SKM-1 treated with dmso at 0.1 percent for 144 hours (cell line): Measurements from ENCODE around the gene KRT4.

Experiments
- DNase-seq: peaks from one replicate; lab custom pipeline; 2025; ENCODE audit not compliant: unreplicated experiment; lab: John Stamatoyannopoulos, UW

The KRT4 gene

GRCh38 chr12:52822771-52823510 is 9.0 kb upstream of the KRT4 start:
- DNase-seq: no peak

GRCh38 chr12:52821826-52822660 is 8.1 kb upstream of the KRT4 start:
- no peak for DNase-seq

GRCh38 chr12:52821071-52821730 is 7.3 kb upstream of the KRT4 start:
- DNase-seq: no peak

GRCh38 chr12:52820521-52820920 is 6.6 kb upstream of the KRT4 start:
- DNase-seq: no peak

DNA sequence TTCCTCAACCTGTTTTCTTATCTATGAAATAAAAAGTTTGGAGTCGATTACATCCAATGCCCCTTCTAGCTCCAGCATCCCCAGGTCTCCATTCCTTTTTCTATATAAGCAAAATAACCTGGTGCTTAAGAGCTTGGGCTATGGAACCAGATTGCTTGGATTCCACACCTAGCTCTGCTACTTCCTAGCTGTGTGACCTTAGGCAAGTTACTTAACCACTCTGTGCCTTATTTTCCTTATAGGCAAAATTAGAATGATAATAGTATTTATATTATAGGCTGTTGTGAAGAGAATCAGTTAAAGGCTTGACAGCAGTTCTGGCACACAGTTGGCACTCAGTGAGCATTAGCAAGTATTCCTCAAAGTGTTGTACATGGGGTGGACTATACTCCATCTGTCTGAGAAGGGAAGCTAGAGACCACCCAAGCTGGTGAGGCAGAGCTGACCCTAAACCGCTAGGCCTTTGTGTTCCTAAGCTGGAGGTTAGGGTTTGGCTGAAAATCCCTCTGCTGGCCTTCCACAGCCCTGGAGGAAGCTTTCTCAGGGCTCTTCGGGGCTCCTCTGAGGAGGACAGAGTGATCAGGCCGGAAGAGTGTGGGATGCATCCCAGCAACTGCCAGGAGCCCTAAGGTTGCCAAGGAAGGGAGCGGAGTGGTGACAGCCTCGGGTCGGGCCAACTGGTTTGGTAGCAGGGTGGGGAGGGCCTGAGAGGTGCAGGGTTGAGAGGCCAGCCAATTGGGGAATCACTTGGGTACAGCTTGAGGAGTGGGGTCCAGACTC is 6.0 kb upstream of the KRT4 start:
- DNase-seq: no peak

DNA sequence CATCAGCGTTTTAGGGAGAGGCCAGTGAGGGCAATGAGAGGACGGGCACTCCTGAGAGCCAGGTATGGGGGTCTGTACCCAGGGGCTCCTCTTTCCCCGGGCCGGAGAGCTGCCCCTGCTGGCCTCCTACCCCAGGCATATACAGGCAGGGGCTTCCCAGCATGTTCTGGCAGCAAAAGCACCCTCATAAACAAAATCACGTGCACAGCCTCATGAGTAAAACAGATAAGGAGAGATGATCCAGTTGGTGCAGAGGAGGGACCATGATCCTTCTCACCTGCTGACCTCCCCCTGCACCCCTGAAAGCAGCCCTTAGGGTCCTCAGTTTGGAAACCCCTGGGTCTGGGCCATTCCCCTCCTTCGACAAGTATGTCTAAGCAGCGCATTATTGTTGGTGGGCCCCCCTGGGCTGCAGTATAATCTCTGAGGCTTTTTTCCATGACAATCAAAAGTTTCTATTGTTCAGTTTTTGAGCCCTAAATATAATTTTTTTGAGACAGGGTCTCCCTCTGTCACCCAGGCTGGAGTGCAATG is 5.0 kb upstream of the KRT4 start:
- DNase-seq: no peak

GRCh38 chr12:52818388-52818787 is 4.5 kb upstream of the KRT4 start:
- no peak for DNase-seq

GRCh38 chr12:52817699-52818238 is 3.9 kb upstream of the KRT4 start:
- no peak for DNase-seq

GRCh38 chr12:52817003-52817698 is 3.2 kb upstream of the KRT4 start:
- no peak for DNase-seq

GRCh38 chr12:52815676-52816588 is 2.0 kb upstream of the KRT4 start:
- no peak for DNase-seq

- DNase-seq: no peak
Observed at GRCh38 chr12:52815161-52815560, 1.2 kb upstream of the KRT4 start.

GRCh38 chr12:52814710-52815155 is 817 bp upstream of the KRT4 start:
- no peak for DNase-seq

- no peak for DNase-seq
Observed at GRCh38 chr12:52813203-52813819, 605 bp downstream of the KRT4 start.

DNA sequence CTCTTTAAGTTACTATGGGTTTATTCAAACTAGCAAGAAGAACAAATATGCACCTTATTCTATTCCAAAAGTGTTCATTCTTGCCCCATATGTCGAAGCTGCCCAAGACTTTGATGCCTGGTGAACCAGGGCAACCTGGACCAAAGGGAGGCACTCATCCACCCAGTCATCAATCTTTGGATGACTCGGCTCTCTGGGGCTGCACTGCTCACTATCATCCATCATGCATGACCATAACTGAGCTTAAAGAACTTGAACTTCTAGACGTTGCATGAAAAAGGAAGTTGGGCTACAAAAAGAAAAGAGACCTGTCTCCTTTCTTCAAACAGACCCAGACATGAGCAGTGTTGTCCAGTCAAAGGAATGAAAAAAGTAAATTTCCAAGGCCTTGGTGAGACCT is 1.2 kb downstream of the KRT4 start:
- DNase-seq: no peak

GRCh38 chr12:52812073-52812400 is 1.9 kb downstream of the KRT4 start:
- DNase-seq: no peak

DNA sequence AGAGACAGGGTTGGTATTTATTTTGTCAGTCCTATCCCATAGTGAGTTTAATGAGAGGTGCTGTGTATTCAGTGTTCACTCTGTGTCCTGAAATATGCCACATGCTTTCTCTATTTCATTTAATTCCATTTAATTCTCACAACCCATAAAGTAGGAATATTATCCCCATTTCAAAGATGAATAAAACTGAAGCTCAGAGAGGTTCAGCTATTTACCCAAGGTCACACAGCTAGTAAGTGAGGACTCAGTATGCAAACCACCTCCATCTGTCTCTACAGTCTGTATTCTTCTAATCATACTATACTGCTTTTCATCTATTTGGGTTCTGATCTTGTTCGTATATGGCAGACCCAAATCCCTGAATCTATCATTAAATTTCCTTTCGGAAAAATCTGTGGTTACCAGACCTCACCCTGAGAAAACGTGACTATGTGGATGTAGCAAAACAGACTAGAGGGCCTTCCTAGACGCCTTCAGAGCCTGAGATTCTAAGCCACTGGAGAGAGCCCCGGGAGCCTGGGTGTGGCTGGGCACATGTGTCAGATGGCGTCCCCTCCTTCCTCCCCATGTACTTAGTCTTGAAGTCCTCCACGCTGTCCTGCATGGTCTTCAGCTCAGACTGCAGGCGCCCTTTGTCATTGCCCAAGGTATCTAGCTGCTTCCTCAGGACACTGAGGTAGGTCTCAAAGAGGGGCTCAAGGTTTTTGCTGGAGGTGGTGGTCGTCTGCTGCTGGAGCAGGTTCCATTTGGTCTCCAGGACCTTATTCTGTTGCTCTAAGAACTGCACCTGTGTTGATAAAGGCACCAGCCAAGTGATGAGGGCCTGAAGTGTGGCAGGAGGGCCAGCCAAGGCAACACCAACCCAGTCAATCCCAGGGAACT is 2.5 kb downstream of the KRT4 start:
- DNase-seq: no peak

- no peak for DNase-seq
Observed at GRCh38 chr12:52810554-52810953, 3.4 kb downstream of the KRT4 start.

DNA sequence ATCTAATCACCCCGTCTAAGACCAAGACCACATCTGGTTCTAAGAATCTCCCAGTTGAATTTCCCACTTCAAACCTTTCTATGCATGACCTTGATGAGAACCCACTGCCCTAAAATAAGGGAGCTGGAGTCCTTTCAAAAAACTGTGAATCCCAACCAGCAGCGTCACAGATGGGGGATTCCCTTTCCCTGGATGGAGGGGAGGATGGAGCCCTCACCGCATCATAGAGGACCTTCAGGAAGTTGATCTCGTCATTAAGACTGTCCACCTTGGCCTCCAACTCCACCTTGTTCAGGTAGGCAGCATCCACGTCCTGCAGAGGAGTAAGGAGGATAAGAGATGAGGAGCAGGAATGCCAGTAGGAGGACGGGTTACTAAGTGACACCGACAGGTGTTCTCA is 4.8 kb downstream of the KRT4 start:
- no peak for DNase-seq
